Sigmoid colon (tissue), 7 donors: Measurements from ENCODE around the gene SLC47A2. TPM values are rescaled to one million over a fixed set of nuclear protein-coding genes. Genes with fewer than 3 reads are reported as not detected.

Source experiments
- DNase-seq: peaks from one replicate; pipeline ENCODE4 v3.0.0-alpha.2; 2019
- H3K27ac ChIP-seq, 4 donors: fragments of 200-600 bp; sonication (generic); one replicate each; pipeline ENCODE4 v1.5.1; 2016 to 2019; ENCODE audit warnings: mild to moderate bottlenecking in 1 of 4
- H3K27me3 ChIP-seq, 3 donors: fragments of 200-600 bp; sonication (generic); one replicate each; pipeline ENCODE4 v1.5.1; 2019; ENCODE audit warnings: mild to moderate bottlenecking in 1 of 3
- H3K36me3 ChIP-seq, 4 donors: fragments of 200-600 bp; sonication (generic); one replicate each; pipeline ENCODE4 v1.5.1; 2016 to 2019
- H3K4me1 ChIP-seq, 4 donors: fragments of 200-600 bp; sonication (generic); one replicate each; pipeline ENCODE4 v1.5.1; 2017 to 2019
- H3K4me3 ChIP-seq, 4 donors: fragments of 200-600 bp; sonication (generic); one replicate each; pipeline ENCODE4 v1.5.1; 2017 to 2019; ENCODE audit warnings: mild to moderate bottlenecking in 2 of 4, moderate library complexity in 1 of 4
- H3K9me3 ChIP-seq, 4 donors: fragments of 200-600 bp in 3 of 4; sonication (generic) in 3 of 4; one replicate each; pipeline versions ENCODE4 v1.5.1 to v1.6.1; 2013 to 2019
- CTCF ChIP-seq, 4 experiments: fragments of 450-650 bp in 3 of 4; fragments of 200-600 bp in 1 of 4; IDR thresholded peaks; one replicate each; pipeline ENCODE4 v1.5.1; 2016 to 2019; ENCODE audit warnings: antibody characterized with exemption in 4 of 4, mild to moderate bottlenecking in 3 of 4, moderate library complexity in 2 of 4
- EP300 ChIP-seq, 4 donors: sonication (generic); formaldehyde crosslinking; IDR thresholded peaks; one replicate each; pipeline ENCODE4 v1.6.1; 2017; ENCODE audit warnings: antibody characterized with exemption in 4 of 4
- POLR2A ChIP-seq, 2 donors: fragments of 450-650 bp; IDR thresholded peaks; one replicate each; pipeline ENCODE4 v1.6.1; 2016; ENCODE audit warnings: antibody characterized with exemption in 2 of 2, mild to moderate bottlenecking in 2 of 2, moderate library complexity in 2 of 2
- POLR2AphosphoS5 ChIP-seq, 4 donors: sonication (generic); formaldehyde crosslinking; IDR thresholded peaks; one replicate each; pipeline ENCODE4 v1.6.1; 2017; ENCODE audit warnings: antibody characterized with exemption in 4 of 4
- WGBS, 2 donors: extraction: QIAGEN DNeasy Blood & Tissue Kit; methylation state at CpG; one replicate each; pipeline ENCODE4 v1.1.7; 2013; 5-methylcytosine and 5-hydroxymethylcytosine counted together
- intact Hi-C: fragments of 100-400 bp; cut with DNase I; formaldehyde crosslinking; loops from one replicate; pipeline ENCODE4 v1.15.1; 2023
- polyA plus RNA-seq, 3 donors: library from polyadenylated mRNA; stranded (reverse); fragments of 200-250 nt; gene quantifications; one replicate each; pipeline ENCODE4 v1.2.3, GENCODE V29; 2013
- total RNA-seq, 4 donors: library from RNA; depleted of rRNA; stranded (reverse); fragments of >200 nt; gene quantifications; one replicate each; pipeline ENCODE4 v1.1.0, GENCODE V29; 2016
- donor health status: healthy with polysubstance abuse.
- donor health status: Bipolar disorder and iron deficiency.
- donor health status: healthy.

SLC47A2 gene
- total and polyA plus RNA-seq, 7 donors = 0.35 to 0.60 (median 0.46) TPM; not detected in 4

- no peak for DNase-seq
- Histone ChIP-seq H3K27me3 (no peaks in the 10 kb centered on the region), H3K9me3 (no peaks in the 10 kb centered on the region), H3K4me3 (no peak overlapping the region), H3K36me3 (peaks cover 10 to 79% (median 21%) of the 10 kb centered on the region in 4 donors), H3K4me1 (peaks cover 0 to 19% (median 0%) of the 10 kb centered on the region in 4 donors), H3K27ac (no peak overlapping the region)
- TF ChIP-seq POLR2AphosphoS5 (IDR thresholded peaks at IDR 0.05) (no peak), EP300 (IDR thresholded peaks at IDR 0.05) (no peak), CTCF (IDR thresholded peaks at IDR 0.05) (no peak)
- intact Hi-C loops = no loop called here
- 94 to 98% methylated on average over 7 of the region's 7 CpGs for WGBS, 2 donors
These were observed 56.8 kb downstream of the SLC47A2 start for GRCh38 chr17:19659366-19660177.

DNA sequence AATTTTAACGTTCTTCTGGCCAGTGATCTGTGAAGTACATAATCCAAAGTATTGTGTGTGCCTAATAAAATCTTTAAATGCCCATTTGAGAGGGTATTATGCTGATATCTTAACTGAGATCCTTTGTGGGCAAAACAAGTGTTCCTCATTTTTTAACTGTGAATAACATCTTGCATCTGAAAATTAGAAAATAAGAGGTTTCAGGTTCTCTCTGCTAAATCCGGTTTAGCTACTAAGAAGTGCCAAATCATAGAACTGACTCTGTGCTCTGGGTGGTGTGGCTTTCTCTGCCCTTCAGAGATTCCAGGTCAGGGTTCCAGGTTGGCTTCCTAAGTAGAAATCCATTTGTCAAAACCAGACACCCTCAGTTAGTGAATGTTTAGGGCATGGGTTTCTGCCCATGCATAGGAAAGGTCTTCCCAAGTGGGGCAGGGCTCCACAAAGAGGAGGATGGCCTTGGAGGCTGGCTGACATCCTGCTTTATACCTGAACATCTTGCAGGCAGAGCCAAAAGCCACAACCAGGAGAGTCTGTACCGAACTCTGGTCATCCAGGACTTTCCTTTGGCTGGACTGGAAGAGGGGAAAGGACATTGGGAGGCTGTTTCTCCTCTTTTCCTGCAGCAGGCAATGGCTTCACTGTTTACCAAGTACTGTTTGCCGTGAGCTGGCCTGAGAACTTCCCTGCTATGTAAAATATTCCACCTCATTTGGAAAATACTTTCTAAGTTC, 59.4 kb downstream of the SLC47A2 start:
- H3K27me3 ChIP-seq = no peaks in the 10 kb centered on the region
- peaks cover 0 to 18% (median 9%) of the 10 kb centered on the region in 4 donors for H3K4me1 ChIP-seq
- peak overlapping the region in 1 of 4 donors; percentile 27 for H3K27ac ChIP-seq
- H3K9me3 ChIP-seq = no peaks in the 10 kb centered on the region
- WGBS, 2 donors = 82 to 86% methylated on average over 4 of the region's 4 CpGs
- TF ChIP-seq EP300 (IDR thresholded peaks at IDR 0.05) = no peak
- TF ChIP-seq CTCF (IDR thresholded peaks at IDR 0.05) = no peak
- no peak for TF ChIP-seq POLR2AphosphoS5 (IDR thresholded peaks at IDR 0.05)
- TF ChIP-seq POLR2A (IDR thresholded peaks at IDR 0.05) = no peak
- DNase-seq = no peak
- peaks cover 12 to 76% (median 21%) of the 10 kb centered on the region in 4 donors for H3K36me3 ChIP-seq
- intact Hi-C loops = loop anchor here (2.0 kb wide), 1 partner anchor 16 kb away; no protein-coding TSS in a partner anchor
- H3K4me3 ChIP-seq = no peak overlapping the region

DNA sequence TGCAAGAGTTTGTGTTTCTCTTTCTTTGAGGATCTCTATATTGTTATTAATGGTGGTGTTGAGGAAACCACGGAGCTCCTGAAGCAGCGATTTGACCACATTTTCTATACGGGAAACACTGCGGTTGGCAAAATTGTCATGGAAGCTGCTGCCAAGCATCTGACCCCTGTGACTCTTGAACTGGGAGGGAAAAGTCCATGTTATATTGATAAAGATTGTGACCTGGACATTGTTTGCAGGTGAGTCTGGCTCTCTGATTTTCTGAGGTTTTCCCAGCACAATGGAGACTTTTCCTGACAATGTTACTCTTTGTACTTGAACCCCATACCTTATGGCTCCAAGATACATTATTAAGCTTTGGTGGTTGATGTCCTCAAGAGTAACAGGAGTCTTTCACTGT, 60.0 kb downstream of the SLC47A2 start:
- intact Hi-C loops = loop anchor here (2.0 kb wide), 1 partner anchor 16 kb away; no protein-coding TSS in a partner anchor
- no peaks in the 10 kb centered on the region for H3K27me3 ChIP-seq
- WGBS, 2 donors = 93% methylated on average over 4 of the region's 4 CpGs

GRCh38 chr17:19654896-19655295, 61.5 kb downstream of the SLC47A2 start:
- Histone ChIP-seq H3K4me1 (peaks cover 0 to 39% (median 30%) of the 10 kb centered on the region in 4 donors), H3K4me3 (no peak overlapping the region), H3K36me3 (peaks cover 12 to 56% (median 21%) of the 10 kb centered on the region in 4 donors), H3K27ac (no peak overlapping the region), H3K27me3 (no peaks in the 10 kb centered on the region), H3K9me3 (no peaks in the 10 kb centered on the region)
- intact Hi-C loops = no loop called here
- DNase-seq = no peak
- WGBS, 2 donors = 95 to 97% methylated on average over 4 of the region's 4 CpGs
- TF ChIP-seq CTCF (IDR thresholded peaks at IDR 0.05) = no peak
- TF ChIP-seq POLR2A (IDR thresholded peaks at IDR 0.05) = no peak
- no peak for TF ChIP-seq POLR2AphosphoS5 (IDR thresholded peaks at IDR 0.05)
- TF ChIP-seq EP300 (IDR thresholded peaks at IDR 0.05) = no peak

More for the DNA sequence above, 60.0 kb downstream of the SLC47A2 start:
- TF ChIP-seq POLR2AphosphoS5 (IDR thresholded peaks at IDR 0.05) = no peak
- no peak for TF ChIP-seq POLR2A (IDR thresholded peaks at IDR 0.05)
- TF ChIP-seq CTCF (IDR thresholded peaks at IDR 0.05) = no peak
- no peak for TF ChIP-seq EP300 (IDR thresholded peaks at IDR 0.05)
- H3K4me3 ChIP-seq = no peak overlapping the region
- no peak overlapping the region for H3K27ac ChIP-seq
- peaks cover 0 to 25% (median 16%) of the 10 kb centered on the region in 4 donors for H3K4me1 ChIP-seq
- no peak for DNase-seq
- H3K9me3 ChIP-seq = no peaks in the 10 kb centered on the region
- peaks cover 12 to 69% (median 21%) of the 10 kb centered on the region in 4 donors for H3K36me3 ChIP-seq
